H9 (cell line): ENCODE data around the gene SLC44A1. TPM values are rescaled to one million over a fixed set of nuclear protein-coding genes. Genes with fewer than 3 reads are reported as not detected.

Experiments
- DNase-seq: peaks from one replicate; pipeline ENCODE4 v3.0.0-alpha.2; 2017
- H2AFZ ChIP-seq: one replicate; pipeline ENCODE4 v1.6.1; 2013; ENCODE audit warnings: mild to moderate bottlenecking, low read length, control low read depth, moderate library complexity
- H2AK5ac ChIP-seq: 2 replicates; pipeline ENCODE4 v1.6.1; 2013; ENCODE audit warnings: low read length, control low read depth, mixed read lengths; ENCODE audit not compliant: insufficient read length
- H2BK120ac ChIP-seq: one replicate; pipeline ENCODE4 v1.6.1; 2013; ENCODE audit warnings: low read depth, mild to moderate bottlenecking, low read length, control low read depth, inconsistent platforms; ENCODE audit not compliant: poor library complexity, severe bottlenecking
- H2BK12ac ChIP-seq: 2 replicates; pipeline ENCODE4 v1.6.1; 2013; ENCODE audit warnings: low read length, control low read depth, mixed read lengths, low read depth; ENCODE audit not compliant: insufficient read length
- H2BK15ac ChIP-seq: 2 replicates; pipeline ENCODE4 v1.6.1; 2013; ENCODE audit warnings: low read depth, low read length, control low read depth
- H2BK20ac ChIP-seq: one replicate; pipeline ENCODE4 v1.6.1; 2013; ENCODE audit warnings: low read depth, mild to moderate bottlenecking, low read length, control low read depth, inconsistent platforms; ENCODE audit not compliant: poor library complexity, severe bottlenecking
- H2BK5ac ChIP-seq: 2 replicates; pipeline ENCODE4 v1.6.1; 2013; ENCODE audit warnings: low read length, control low read depth, mixed read lengths; ENCODE audit not compliant: insufficient read length
- H3K14ac ChIP-seq: 2 replicates; pipeline ENCODE4 v1.6.1; 2013; ENCODE audit warnings: low read length, control low read depth; ENCODE audit not compliant: insufficient read depth
- H3K18ac ChIP-seq: 2 replicates; pipeline ENCODE4 v1.6.1; 2013; ENCODE audit warnings: low read depth, mild to moderate bottlenecking, mixed read lengths, low read length, control low read depth; ENCODE audit not compliant: insufficient read length
- H3K23ac ChIP-seq: 2 replicates; pipeline ENCODE4 v1.6.1; 2013; ENCODE audit warnings: low read length, control low read depth, mixed read lengths, low read depth; ENCODE audit not compliant: insufficient read length
- H3K23me2 ChIP-seq: 2 replicates; pipeline ENCODE4 v1.6.1; 2013; ENCODE audit warnings: low read depth, mild to moderate bottlenecking, mixed read lengths, low read length, control low read depth; ENCODE audit not compliant: insufficient read length, poor library complexity, severe bottlenecking
- H3K27ac ChIP-seq: 2 replicates; pipeline ENCODE4 v1.5.1; 2013; ENCODE audit warnings: low read length, control low read depth, mixed read lengths, low read depth; ENCODE audit not compliant: insufficient read length
- H3K27me3 ChIP-seq: 2 replicates; pipeline ENCODE4 v1.6.1; 2013; ENCODE audit warnings: low read length, control low read depth, inconsistent platforms; ENCODE audit not compliant: insufficient read depth
- H3K4ac ChIP-seq: 2 replicates; pipeline ENCODE4 v1.6.1; 2013; ENCODE audit warnings: low read depth, mild to moderate bottlenecking, control low read depth, inconsistent platforms, low read length, moderate library complexity
- H3K4me1 ChIP-seq: 2 replicates; pipeline ENCODE4 v1.6.1; 2013; ENCODE audit warnings: low read length, control low read depth, inconsistent platforms; ENCODE audit not compliant: insufficient read depth
- H3K4me2 ChIP-seq: 2 replicates; pipeline ENCODE4 v1.6.1; 2013; ENCODE audit warnings: low read length, control low read depth, mixed read lengths; ENCODE audit not compliant: insufficient read length, insufficient read depth
- H3K56ac ChIP-seq: 2 replicates; pipeline ENCODE4 v1.6.1; 2013; ENCODE audit warnings: low read depth, mild to moderate bottlenecking, mixed read lengths, low read length, control low read depth; ENCODE audit not compliant: insufficient read length
- H3K79me1 ChIP-seq: 2 replicates; pipeline ENCODE4 v1.6.1; 2013; ENCODE audit warnings: low read depth, mild to moderate bottlenecking, moderate library complexity, low read length, control low read depth, inconsistent platforms; ENCODE audit not compliant: insufficient read depth, poor library complexity, severe bottlenecking
- H3K79me2 ChIP-seq: 2 replicates; pipeline ENCODE4 v1.6.1; 2013; ENCODE audit warnings: low read length, control low read depth, inconsistent platforms; ENCODE audit not compliant: insufficient read depth
- H3K9ac ChIP-seq: 2 replicates; pipeline ENCODE4 v1.6.1; 2013; ENCODE audit warnings: low read length, control low read depth, mixed read lengths; ENCODE audit not compliant: insufficient read length; ENCODE audit errors: extremely low read depth
- H3K9me3 ChIP-seq: one replicate; pipeline ENCODE4 v1.6.1; 2013; ENCODE audit warnings: low read depth, low read length, inconsistent platforms; ENCODE audit not compliant: control insufficient read depth
- H3T11ph ChIP-seq: one replicate; pipeline ENCODE4 v1.6.1; 2013; ENCODE audit warnings: mild to moderate bottlenecking, low read length, control low read depth, inconsistent platforms
- H4K20me1 ChIP-seq: one replicate; pipeline ENCODE4 v1.6.1; 2013; ENCODE audit not compliant: control insufficient read depth, insufficient read length, insufficient read depth
- H4K5ac ChIP-seq: 2 replicates; pipeline ENCODE4 v1.6.1; 2013; ENCODE audit warnings: low read depth, mild to moderate bottlenecking, mixed read lengths, low read length, control low read depth; ENCODE audit not compliant: insufficient read length
- H4K8ac ChIP-seq: replicated peaks from 2 replicates; pipeline ENCODE4 v1.6.1; 2013; ENCODE audit warnings: low read length, control low read depth, mixed read lengths, low read depth; ENCODE audit not compliant: insufficient read length
- H4K91ac ChIP-seq: 2 replicates; pipeline ENCODE4 v1.6.1; 2013; ENCODE audit warnings: low read depth, mild to moderate bottlenecking, moderate library complexity, mixed read lengths, low read length, control low read depth; ENCODE audit not compliant: insufficient read length
- H3K27ac Mint-ChIP-seq, 3 experiments: 2 replicates in 2 of 3; 3 replicates in 1 of 3; pipeline ENCODE4 v1.8.0; 2020 to 2021; ENCODE audit warnings: mixed read lengths in 3 of 3, mild to moderate bottlenecking in 1 of 3, moderate library complexity in 1 of 3
- H3K27me3 Mint-ChIP-seq: 2 replicates; pipeline ENCODE4 v1.8.0; 2021; ENCODE audit warnings: low read depth, mild to moderate bottlenecking, moderate library complexity, mixed read lengths
- H3K36me3 Mint-ChIP-seq, 3 experiments: 2 replicates in 2 of 3; 3 replicates in 1 of 3; pipeline ENCODE4 v1.8.0; 2020 to 2021; ENCODE audit warnings: low read depth in 3 of 3, mixed read lengths in 3 of 3; ENCODE audit not compliant: insufficient read depth in 1 of 3
- H3K4me1 Mint-ChIP-seq, 2 experiments: 2 replicates each; pipeline ENCODE4 v1.8.0; 2020; ENCODE audit warnings: mixed read lengths in 2 of 2
- H3K4me3 Mint-ChIP-seq, 2 experiments: 2 replicates in 1 of 2; 3 replicates in 1 of 2; pipeline ENCODE4 v1.8.0; 2020 to 2021; ENCODE audit warnings: mild to moderate bottlenecking in 2 of 2, mixed read lengths in 2 of 2, moderate library complexity in 1 of 2
- H3K9me3 Mint-ChIP-seq, 2 experiments: 2 replicates in 1 of 2; 3 replicates in 1 of 2; pipeline ENCODE4 v1.8.0; 2020; ENCODE audit warnings: mild to moderate bottlenecking in 2 of 2, mixed read lengths in 2 of 2, moderate library complexity in 1 of 2
- CTCF ChIP-seq: fragments of 200-600 bp; sonication (generic); conservative IDR thresholded peaks from 3 replicates; pipeline ENCODE4 v1.8.0; 2021; ENCODE audit warnings: antibody characterized with exemption, mild to moderate bottlenecking
- WGBS: extraction: QIAGEN DNeasy Blood & Tissue Kit; methylation state at CpG from one replicate; pipeline ENCODE4 v1.1.7; 2013; ENCODE audit warnings: missing lambda C conversion rate, low lambda C conversion rate, mixed read lengths; ENCODE audit not compliant: insufficient read length; ENCODE audit errors: extremely low coverage; 5-methylcytosine and 5-hydroxymethylcytosine counted together
- long read RNA-seq: library from polyadenylated mRNA; unstranded; transcript quantifications from one replicate; pipeline ENCODE4 v2.0.0, GENCODE V29; 2020
- total RNA-seq: library from RNA; stranded (reverse); gene quantifications from 2 replicates; pipeline ENCODE4 v1.2.1, GENCODE V29; 2021

The SLC44A1 gene
- total RNA-seq = 59.6 and 60.7 TPM in 2 replicates
- long read RNA-seq, full-length matches to known transcripts = 3 of 18 reads
- long read RNA-seq, partial matches to known transcripts = 10 of 18 reads
- long read RNA-seq, other reads (novel, unspliced or antisense) = 5 of 18 reads

GRCh38 chr9:105244003-105244733 is at the start of gene SLC44A1:
SLC44A1 (plus strand) TSS chr9:105244651; CDS start chr9:105244869, 218 bp downstream.
- Histone ChIP-seq H3K27me3 (no peaks in the 10 kb centered on the region), H2BK15ac (no peak within 1 kb of the TSS; the same call in 1 of the 2 replicates), H4K5ac (no peak within 1 kb of the TSS), H3K23me2 (peaks cover 9% of the 10 kb centered on the region), H2BK12ac (peak within 1 kb of the TSS; percentile 33), H2AFZ (no peak within 1 kb of the TSS), H3K9me3 (no peaks in the 10 kb centered on the region), H4K20me1 (no peaks in the 10 kb centered on the region), H3K4ac (no peak within 1 kb of the TSS), H3K14ac (peak within 1 kb of the TSS; percentile 90), H2BK5ac (peak within 1 kb of the TSS; percentile 12), H3T11ph (no peak within 1 kb of the TSS), H3K9ac (peak within 1 kb of the TSS; percentile 84), H3K4me2 (peak within 1 kb of the TSS; percentile 98), H3K23ac (no peak within 1 kb of the TSS), H3K79me2 (peaks cover 10% of the 10 kb centered on the region; the same call in 1 of the 2 replicates), H3K27ac (no peak within 1 kb of the TSS), H2BK20ac (no peak within 1 kb of the TSS), H4K8ac (no peak within 1 kb of the TSS), H4K91ac (peak within 1 kb of the TSS; percentile 85), H3K79me1 (no peaks in the 10 kb centered on the region), H3K4me1 (peaks cover 5% of the 10 kb centered on the region; the same call in 1 of the 2 replicates), H2BK120ac (no peak within 1 kb of the TSS), H3K56ac (no peak within 1 kb of the TSS), H3K18ac (peak within 1 kb of the TSS; percentile 90), H2AK5ac (no peak within 1 kb of the TSS)
- no peak for TF ChIP-seq CTCF
- DNase-seq = peak; percentile 94
- peaks cover 0 to 2% of the 10 kb centered on the region in 2 experiments; a peak in 1 of 5 replicates for H3K9me3 Mint-ChIP-seq
- H3K4me3 Mint-ChIP-seq = peak within 1 kb of the TSS; percentile 94 to 98
- H3K4me1 Mint-ChIP-seq = peaks cover 70 to 71% of the 10 kb centered on the region in 2 experiments
- no peaks in the 10 kb centered on the region for H3K36me3 Mint-ChIP-seq
- no CpG with 5 or more reads among the region's 63 CpGs for WGBS
- H3K27me3 Mint-ChIP-seq = no peaks in the 10 kb centered on the region
- peak within 1 kb of the TSS; percentile 97 to 99 (median 97) for H3K27ac Mint-ChIP-seq
